Measurements from ENCODE around the gene TRIM32.
"Not testable (repeated sequence)": the region's sequence is repeated elsewhere in the genome, so short reads cannot be mapped to it uniquely, and the experiment has no call there.

TRIM32 gene

DNA sequence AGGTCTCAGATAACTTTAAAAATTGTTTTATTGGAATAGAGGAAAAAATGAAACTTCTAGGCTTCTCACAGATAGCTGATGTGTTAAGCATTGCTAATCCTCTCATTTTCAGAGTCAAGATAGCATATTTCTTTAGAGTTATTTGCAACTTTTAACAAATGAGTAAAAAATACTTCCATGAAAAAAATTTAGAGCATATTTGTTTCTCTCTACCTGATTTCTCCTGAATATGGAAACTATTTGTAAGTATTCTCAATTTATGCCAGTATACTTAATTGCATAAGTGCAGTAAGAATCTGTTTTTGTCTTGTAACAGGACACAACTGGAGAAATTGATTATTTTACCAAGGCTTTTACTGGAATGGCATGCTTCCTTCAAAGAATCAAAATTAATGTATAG is 3.6 kb upstream of the TRIM32 start:
- DNase-seq = no peak

DNA sequence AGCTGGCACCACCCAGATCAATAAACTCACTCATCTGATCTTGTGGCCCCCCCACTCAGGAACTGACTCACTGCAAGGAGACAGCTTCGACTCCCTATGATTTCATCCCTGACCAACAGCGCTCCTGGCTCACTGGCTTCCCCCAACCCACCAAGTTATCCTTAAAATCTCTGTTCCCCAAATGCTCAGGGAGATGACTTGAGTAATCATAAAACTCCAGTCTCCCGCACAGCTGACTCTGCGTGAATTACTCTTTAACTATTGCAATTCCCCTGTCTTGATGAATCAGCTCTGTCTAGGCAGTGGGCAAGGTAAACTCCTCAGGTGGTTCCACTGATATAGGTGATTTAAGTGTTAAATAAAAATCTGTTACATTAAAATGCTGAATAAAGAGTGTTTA is 1.9 kb upstream of the TRIM32 start:
- DNase-seq = no peak

DNA sequence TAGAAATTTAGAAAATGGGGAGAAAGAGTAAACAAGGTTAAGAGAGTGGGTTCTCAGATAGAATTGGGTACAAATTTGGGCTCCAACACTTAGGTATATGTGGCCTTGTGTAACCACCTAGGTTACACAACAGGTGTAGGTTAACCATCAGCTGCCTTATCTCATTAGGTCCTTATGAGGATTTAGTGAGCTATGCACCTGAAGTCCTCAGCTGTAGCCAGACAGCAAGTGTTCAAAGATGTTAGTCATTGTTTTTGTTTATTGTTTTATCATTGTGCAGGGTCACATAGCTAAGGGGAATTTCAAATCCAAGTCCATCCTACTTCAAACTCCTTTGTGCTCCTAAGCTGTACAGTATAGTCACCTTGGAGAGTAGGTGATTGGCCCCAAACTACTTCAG is 970 bp upstream of the TRIM32 start:
- no peak for DNase-seq

DNA sequence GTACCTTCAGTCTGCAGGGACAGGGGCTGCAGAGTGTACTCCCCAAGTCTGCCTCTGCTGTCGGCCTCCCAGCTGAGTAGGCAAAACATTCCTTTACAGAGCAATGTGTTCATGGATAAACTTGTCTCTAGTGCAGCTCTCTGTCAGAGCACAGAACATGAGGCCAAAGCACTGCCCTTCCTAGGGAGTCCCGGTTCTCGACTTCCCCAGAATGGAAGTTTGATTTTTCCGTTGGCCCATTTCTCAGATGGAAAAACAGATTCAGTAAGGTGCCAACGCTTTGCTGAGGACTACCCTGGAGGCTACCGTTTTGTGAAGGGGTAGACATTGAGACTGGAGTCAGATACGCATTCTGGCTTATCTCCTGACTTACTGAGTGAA is 422 bp upstream of the TRIM32 start:
- no peak for DNase-seq

DNA sequence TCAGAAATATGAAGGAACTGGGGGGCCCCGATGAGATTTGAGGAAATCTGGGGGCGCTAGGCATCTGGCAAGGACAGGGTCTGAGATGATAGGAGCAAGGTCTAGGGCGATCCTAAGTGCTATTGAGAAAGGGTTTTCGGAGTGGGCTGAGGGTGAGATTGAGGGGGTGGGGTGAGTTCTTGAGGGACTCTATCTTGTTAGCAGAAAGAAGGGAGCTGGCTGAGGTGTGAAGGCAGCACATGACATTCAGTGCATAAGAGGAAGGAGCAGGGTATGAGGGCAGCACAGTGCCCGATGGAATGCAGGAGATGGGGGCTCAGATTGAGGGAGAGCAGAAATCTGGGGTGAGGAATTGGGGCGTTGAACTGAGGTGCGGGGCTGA is 640 bp downstream of the TRIM32 start:
- DNase-seq = peak; percentile 0

DNA sequence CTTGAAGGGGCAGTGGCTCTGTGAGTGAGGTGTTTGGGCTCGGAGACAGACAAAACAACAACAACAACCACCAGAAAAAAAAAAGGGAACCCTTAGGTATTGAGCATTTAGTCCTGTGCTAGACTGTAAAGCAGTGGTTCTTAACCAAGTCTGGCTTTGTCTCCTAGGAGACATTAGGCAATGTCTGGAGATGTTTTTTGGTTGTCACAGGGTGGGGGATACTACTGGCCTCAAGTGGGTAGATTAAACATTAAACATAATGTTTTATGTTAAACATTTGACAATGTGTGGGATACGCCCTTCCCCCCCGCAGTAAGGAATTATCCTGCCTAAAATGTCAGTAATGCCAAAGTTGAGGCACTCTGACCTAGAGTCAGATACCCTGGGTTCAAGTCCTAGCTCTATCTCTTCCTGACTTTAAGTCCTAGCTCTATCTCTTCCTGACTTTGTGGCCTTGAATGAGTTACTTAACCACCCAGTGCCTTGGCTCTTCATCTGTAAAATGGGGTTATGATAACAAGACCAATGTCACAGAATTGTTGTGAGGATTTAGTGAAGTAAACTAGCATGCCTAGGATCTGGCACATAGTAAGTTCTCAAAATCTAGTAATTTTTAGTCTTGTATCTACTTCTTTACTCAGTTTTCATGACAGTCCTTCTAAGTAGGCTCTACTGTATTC is 1.8 kb downstream of the TRIM32 start:
- DNase-seq = no peak

DNA sequence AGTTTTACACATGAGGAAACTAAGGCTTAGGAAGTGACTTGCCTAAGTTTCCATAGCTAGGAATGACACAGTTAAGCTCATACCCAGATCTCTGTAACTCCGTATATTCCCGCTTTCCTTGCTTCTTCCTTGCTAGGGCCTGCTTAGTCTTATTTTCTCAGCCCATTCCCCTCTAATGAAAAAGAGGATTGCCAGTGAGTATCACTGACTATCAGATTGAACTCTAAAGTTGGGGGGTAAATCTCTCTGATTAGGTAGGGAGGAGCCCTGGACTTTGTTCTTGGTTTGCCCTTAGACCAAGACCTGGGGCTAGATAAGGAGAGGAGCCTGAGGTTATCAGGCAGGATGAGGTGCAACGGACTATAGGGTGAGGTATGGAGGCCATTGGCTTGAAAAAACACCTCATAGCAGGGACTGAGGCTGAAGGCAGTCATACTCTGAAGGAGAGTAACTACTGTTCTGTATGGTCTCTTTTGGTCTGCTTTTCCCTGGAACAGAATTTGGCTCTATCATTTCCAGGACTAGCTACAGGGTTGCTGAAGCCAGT is 2.5 kb downstream of the TRIM32 start:
- no peak for DNase-seq

DNA sequence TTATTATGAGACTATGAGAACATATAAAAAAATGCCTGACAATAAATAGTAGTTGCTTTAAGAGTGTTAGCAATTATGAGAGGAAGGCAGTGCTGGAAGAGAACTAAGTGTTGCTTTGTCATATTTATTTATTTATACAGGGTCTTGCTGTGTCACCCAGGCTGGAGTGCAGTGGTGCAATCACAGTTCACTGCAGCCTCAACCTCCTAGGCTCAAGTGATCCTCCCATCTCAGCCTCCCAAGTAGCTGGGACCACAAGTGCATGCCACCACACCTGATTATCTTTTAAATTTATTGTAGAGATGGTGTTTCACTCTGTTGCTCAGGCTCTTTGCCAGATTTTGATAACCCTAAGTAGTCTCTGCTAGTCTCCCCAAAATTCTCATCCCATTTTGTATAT is 3.7 kb downstream of the TRIM32 start:
- not testable (repeated sequence) for DNase-seq

DNA sequence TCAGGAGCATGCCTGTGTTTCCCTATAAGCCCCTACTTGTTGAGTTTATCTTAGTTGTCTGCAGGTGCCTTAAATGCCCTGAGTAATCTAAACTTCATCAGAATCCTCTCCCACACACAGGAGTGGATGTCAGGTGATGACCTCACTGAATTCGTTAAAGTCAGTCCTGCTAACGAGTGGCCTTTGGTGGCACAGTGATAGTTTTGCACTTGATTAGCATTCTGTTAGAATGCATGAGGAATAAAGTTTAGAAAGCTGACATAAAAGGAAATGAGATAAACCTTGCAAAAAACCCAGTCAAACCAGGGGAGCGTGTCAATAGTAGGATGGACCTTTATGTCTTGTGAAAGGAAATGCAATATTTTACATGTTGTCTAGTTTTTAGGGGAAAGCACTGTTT is 4.5 kb downstream of the TRIM32 start:
- DNase-seq = no peak

DNA sequence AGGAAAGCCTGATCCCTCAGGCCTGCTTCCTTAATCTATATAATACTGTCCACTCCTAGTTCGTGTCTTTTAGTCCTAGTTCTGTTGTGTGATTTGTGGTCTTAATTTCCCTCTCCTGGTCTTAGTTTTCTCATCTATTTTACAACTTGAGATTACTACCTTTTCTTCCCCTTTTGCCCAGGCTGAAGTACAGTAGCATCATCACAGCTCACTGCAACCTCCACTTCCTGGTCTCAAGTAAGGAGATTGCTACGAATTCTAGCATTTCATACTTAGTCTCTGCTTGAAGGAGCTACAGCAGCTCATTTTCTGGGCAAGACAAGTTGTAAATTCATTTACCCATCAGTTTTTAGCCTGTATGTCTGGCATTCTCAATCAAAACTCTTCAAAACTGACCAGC is 5.5 kb downstream of the TRIM32 start:
- no peak for DNase-seq

DNA sequence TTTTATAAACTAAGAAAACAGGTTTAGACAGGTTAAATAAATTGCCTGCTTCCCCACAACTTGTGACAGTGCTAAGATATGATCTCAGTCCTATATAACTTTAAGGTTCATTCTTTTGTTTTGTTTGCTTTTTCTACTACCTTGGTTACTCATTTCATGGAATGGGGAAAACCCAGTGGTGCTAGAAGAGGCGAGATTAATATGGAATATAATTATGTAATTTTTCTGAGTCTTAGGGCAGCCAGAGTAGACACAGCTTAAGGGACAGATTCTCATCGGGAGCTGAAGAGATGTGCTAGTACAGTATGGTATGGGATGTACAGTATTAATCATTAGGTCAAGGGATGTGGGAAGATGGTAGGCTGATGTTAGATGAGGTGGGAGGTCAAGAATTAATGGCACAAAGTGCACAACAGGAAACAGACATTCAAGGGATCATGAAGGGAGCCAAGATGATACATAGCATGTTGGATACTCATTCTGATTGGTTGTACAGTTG is 6.2 kb downstream of the TRIM32 start:
- DNase-seq = no peak

DNA sequence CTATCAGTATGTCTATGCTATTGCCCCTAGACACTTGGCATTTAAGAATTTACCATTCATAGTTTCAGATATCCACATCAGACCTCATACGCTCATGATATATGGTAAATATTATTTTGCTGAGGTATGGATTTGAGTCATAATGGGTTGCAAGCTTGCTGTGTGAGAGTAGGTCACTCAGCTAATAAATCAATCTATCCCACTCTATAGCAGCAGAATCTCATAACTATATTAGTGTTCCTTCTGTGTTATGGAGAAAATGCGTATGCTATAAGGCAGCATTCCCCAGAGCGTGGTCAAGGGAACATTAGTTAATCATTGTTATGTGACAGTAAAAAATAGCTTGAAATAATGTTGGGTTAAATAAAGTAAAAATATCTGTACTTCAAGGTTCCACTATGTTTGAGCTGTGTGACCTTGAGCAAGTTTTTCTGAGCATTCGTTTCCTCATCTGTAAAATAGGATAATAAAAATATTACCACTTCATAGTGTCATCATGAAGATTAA is 7.7 kb downstream of the TRIM32 start:
- DNase-seq = no peak

DNA sequence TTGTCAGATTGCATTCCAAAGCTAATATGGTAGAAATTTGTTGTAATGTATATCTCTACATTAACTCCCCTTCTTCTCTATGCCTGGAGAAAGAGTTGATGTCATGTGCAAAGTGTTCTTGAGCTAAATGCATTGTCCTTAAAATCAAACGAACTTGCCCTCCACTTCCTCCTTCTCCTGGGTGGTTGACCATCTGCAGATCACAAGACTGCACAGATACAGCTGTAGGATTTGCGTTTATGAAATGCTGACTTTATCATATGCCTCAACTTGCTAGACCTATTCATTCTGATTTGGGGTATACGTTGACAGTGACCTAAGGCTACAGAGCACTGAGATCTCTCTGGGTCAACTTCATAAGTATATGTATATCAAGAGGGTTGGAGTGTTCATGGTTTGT is 8.3 kb downstream of the TRIM32 start:
- DNase-seq = no peak

DNA sequence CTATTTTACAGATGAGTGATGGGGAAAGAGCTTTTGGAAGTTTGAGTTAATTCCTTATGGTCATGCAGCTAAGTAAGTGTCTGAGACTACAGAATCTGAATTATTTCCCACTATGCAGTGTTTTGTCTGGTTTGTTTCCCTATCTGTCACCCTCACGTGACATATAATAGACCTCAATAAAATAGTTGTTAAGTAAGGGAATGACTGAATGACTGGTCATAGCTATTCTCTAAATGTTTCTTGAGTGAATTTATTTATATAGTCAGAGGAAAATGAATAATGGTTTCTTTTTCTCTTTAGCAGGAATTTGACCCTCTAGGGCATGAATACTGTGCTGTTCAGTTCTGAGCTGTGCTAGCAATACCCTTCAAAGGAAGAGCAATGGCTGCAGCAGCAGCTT is 10.3 kb downstream of the TRIM32 start:
- no peak for DNase-seq

DNA sequence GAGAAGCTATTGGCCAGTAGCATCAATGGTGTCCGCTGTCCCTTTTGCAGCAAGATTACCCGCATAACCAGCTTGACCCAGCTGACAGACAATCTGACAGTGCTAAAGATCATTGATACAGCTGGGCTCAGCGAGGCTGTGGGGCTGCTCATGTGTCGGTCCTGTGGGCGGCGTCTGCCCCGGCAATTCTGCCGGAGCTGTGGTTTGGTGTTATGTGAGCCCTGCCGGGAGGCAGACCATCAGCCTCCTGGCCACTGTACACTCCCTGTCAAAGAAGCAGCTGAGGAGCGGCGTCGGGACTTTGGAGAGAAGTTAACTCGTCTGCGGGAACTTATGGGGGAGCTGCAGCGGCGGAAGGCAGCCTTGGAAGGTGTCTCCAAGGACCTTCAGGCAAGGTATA is 10.8 kb downstream of the TRIM32 start:
- DNase-seq = no peak

DNA sequence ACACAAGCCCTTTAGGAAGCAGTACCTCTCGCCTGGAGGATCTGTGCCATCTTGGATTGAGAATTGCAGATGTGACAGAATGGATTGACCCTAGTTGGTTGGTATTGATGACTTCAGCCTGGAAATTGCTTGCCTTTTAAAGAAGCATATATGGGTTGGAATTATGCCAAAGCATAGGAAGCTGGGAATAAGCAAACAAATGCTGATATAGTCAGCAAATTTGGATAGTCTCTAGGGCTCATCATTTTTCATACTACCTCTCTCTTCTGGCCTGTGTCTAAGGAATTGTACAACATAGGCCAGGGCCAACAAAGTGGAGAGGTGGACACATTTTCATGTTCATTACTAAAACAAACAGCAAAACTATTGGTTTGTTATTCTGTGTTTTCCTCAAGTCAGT is 13.2 kb downstream of the TRIM32 start:
- no peak for DNase-seq

DNA sequence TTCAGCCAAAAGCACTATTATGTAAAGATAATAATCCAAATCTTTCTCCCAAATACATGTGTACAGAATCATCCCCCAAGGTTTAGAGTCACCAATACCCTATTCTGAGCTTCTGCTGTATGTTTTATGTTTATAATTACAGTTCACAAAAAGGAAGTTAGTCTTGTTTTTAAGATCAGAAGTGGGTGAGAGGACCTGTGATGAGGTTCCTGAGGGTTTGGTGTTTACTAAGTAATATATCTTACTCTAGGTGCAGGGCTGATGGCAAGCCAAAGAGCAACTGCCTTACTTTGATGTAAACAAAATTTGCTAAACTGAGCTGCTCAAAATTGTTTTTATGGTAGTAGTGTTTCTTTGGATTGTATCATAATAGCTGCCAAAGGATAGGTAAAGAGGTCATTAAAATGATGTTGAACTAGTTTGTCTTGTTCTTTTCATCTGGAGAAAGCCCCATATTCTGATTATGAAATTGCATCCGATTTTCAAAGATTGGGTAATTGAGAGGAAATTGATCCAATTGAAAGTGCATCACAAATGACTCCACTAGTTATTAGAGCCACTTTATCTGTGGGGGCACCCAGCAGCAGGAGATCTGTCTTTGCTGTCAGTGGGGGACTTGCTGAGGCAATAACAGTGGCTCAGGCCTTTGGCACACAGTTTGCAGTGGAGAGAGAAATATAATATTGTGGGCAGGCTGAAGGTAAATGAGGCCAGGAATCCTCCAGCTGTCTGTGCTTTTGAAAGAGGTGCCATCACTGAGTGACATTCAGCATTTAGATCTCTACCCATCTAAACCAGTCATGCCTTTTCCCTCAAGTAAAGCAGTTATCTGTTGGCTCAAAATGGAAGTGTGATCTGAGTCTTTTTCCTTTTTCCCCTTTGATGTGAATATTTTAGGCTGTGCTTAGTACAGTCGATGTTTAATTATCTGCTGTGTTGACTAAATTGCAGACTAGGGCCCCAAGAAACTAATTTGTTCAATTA is 14.1 kb downstream of the TRIM32 start:
- DNase-seq = peak; percentile 19

DNA sequence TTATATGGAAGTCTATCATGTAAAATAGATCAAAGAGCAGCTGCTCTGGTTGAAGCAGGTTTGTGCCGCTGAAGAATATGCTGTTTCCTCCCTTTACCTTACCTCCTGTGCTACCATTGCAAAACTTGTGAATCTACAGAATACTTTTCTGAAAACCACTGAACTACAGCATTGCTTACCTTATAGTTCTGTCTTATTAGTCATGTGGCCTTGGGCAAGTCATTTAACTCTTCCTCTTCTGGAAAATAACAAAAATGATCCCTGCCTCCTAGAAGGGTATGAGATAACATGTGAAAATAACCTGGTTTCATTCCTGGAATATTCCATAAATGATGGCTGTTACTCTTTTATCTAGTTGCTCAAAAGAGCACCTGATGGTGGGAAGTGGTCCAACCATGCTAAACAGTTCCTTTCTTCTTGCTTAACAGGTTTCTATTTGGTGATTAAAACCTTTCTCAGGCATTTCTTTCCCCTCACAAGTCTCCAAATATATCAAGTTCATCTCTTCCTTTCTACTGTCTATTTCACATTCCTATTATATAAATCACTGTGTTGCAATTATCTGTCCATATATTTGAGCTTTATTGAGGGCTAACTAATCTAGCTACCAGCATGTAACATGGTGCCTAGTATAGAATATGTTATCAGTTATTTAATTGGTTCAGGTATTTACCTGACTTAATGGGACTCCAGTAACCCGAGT is 15.0 kb downstream of the TRIM32 start:
- no peak for DNase-seq

DNA sequence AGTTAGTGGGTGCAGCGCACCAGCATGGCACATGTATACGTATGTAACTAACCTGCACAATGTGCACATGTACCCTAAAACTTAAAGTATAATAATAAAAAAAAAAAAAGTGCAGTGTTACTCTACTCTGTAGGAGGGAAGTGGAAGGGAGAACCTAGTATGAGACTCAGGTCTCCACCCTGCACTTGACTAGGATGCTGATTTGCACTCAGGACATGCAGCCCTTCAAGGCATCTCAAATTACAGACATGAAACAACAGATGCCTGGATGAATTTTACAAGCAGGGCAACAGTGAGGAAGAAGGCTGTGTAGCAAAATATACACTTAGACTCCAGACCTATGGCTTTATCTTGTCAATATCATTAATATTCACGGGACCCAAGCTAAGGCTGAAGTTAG is 16.5 kb downstream of the TRIM32 start:
- DNase-seq = no peak

DNA sequence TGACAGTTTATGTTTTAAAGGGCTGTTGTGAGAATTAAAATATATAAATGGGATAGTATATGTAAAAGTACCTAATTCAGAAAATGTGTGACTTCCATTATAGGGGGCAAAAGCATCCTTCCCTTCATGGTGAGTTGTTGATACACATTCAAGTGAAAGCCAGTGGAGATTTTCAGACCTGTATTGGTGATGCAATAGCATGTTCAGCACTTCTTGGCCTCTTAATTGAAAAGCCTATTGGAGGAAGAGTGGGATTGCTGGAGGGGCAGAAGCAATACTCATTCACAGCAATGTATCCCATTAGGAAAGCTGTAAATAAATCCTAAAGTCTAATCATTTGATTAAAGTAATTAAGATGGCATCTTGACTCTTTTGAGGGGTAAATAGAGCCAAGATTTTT is 17.4 kb downstream of the TRIM32 start:
- DNase-seq = no peak

DNA sequence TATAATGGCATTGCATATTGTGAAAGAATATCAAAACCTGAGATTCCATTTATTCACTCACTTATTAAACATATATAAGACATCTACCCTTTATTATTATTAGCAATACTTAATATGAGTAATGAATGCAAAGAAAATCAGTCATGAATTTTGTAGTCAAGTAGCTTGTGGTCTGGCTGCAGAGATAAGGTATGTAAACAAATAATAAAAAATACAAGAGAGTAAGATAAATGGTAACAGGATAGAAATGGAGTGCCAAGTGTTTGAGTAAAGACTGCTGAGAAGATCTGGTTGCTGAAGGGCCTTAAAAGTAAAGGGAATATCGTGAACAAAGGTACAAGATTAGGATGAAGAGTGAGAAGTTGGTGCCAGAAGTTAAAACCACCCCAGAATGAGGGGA is 18.4 kb downstream of the TRIM32 start:
- DNase-seq = no peak

DNA sequence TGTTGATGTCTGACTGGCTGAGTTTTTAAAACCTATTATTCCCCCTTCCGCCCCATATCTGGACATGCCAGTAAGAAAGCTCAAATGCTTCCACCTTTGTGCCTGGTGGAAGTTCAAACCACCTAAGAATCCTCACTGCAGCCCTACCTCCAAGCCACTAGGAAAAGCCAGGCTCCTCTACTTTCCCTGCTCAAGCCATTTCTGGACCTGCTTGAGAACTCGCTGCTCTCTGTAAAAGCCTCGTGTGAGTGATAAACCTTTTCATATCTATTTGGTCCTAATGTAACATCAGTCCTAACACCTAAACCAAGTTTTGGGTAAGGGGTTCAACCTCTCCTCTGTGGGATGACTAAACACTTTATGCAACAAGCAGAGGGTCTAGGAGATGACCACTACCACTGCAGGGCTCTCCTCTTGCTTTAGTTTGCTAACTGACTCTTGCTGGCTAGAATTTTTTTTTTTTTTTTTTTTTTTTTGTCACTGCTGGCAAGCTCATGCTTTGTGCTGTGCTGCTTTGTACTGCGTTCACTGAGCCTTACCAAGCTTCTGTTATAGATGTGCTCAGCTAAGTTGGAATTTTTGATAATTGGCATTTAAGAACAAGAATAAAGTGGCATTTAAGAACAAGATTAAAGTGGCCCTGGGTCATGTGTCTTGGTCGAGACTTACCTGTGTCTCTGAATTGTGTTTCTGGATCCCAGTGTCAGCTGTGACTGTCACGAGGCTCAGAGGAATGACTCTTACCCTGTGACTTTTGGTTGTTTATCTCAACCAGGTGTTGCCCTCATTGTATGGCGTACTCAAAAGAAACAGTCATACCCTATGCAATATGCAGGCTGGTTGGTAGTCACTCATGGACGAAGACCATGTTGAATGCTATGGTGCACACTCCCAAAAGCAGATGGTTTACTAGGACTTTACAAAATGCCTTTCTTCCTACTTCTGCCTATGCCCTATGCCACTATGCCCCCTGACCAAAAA is 19.5 kb downstream of the TRIM32 start:
- no peak for DNase-seq
